ENCODE data around the gene ZNF319.
"Not testable (repeated sequence)": the region's sequence is repeated elsewhere in the genome, so short reads cannot be mapped to it uniquely, and the experiment has no call there.

Gene ZNF319

DNA sequence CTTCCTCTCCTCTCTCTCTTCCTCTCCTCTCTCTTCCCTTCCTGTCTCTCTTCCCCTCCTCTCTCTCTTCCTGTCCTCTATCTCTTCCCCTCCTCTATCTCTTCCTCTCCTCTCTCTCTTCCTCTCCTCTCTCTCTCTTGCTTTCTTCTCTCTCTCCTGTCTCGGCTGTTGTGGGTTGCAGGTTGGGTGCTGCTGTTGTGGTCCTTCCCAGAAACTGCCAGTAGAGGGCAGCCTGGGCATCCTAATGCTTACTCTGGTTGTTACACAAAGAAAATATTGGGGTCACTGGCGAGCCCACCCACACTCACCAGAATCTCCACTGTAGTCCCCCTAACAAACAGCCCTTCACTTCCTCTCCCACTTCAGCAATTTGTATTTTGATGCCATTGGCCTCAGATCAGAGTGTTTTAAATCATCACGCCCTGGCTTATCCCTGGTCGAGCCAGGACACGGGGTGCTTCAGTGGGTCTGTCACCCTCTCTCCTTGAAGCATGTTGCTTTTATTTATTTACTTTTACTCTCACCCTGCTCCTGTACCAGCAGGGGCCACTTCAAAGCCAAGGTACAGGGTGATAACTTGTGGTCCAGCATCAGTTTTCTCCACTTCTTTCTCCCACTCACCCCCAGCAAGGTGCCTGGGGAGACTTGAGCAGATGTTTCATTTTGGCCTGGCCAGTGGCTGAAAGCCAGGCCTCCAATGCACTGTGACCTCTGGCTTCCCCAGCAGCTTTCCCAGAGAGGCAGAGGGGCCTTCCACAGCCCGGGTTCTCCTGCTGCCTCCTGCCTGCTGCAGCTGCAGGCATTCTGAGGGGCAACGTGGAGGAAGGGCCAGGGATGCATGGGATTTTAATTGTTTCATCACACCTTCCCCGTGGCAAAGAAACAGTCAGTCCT, 20.4 kb upstream of the ZNF319 start:
- peak; percentile 60 to 71 for DNase-seq

DNA sequence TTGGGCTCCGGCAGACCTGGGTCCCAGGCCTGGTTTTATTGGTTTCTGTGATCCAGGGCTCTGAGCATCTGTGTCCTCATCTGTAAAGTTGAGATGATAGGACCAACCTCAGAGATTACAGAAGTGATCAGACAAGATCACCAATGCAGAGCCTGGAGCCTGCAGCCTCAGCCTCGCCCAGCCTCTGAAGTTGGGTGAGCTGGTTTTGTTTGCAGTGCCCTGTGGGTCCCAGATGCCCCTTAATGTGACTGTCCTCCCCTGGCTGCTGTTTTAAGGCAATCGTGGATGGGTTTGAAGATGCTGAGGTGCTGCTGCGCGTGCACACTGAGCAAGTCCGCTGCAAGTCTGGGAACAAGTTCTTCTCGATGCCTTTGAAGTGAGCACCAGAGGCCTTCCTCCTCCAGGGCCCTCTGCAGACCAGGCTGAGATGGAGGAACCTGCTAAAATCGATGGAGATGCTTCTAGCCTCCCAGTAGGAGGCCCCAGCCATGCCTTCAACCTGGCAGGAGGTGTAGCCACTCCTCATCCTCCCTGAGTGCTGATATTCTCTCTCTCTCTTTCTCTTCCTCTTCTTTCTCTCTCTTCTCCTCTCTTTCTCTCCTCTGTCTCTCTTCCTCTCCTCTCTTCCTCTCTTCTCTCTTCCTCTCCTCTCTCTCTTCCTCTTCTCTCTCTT, 19.5 kb upstream of the ZNF319 start:
- no peak for DNase-seq

- no peak for DNase-seq
These were observed 18.3 kb upstream of the ZNF319 start for GRCh38 chr16:58018803-58019202.

DNA sequence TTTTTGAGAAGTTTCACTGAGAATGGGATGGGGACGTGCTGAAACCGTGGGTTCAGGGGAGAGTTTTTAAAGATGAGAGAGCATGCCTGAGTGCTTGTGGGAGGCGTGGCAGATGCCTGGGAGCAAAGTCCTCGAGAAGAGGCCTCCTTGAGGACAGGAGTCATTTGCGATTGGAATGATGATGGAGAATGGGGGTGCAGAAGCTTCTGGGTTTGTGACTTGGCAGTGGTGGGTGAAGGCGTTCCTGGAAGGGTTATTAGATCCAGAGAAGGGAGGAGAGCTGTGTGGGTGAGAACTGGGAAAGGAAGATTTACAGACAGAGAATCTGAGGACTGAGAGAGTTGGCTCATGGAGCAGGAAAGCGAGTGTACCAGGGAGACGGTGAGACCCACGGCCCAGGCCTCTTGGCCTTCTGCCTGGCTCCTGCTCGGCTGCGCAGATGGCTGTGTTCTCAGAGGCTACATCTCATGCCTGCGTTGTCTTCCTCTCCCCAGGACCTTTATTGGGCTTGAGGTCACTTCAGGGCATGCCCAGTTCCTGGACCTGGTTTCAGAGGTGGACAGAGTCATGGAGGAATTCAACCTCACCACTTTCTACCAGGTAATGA, 16.5 kb upstream of the ZNF319 start:
- no peak for DNase-seq

GRCh38 chr16:58013201-58013956, 12.9 kb upstream of the ZNF319 start:
- no peak for DNase-seq

GRCh38 chr16:58012481-58012880, 12.0 kb upstream of the ZNF319 start:
- DNase-seq, result no peak

- no peak for DNase-seq
These were observed 11.2 kb upstream of the ZNF319 start for GRCh38 chr16:58011652-58012051.

- DNase-seq, result no peak
These were observed 10.4 kb upstream of the ZNF319 start for GRCh38 chr16:58010886-58011285.

DNA sequence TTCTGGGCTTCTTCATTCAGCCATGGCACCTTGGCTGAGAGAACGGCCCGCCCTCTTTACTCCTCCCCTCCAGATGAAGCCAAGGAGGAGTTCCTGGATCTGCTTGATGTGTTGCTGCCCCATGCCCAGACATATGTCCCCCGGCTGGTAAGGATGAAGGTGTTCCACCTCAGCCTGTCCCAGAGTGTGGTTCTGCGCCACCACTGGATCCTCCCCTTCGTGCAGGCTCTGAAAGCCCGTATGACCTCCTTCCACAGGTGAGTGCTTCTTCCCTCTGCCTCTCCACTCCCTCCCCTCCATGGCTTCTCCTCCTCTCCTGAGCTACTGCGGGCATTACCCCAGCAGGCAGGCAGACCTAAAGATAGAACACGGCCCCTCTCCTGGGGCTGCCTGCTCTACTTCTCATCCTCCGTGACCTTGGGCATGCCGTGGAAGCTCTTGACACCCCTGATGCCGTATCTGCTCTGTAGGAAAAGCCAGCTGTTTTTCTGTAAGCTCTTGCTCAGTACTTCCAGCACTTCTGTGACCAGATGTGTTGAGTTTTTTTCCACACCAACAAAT, 9.5 kb upstream of the ZNF319 start:
- no peak for DNase-seq

DNA sequence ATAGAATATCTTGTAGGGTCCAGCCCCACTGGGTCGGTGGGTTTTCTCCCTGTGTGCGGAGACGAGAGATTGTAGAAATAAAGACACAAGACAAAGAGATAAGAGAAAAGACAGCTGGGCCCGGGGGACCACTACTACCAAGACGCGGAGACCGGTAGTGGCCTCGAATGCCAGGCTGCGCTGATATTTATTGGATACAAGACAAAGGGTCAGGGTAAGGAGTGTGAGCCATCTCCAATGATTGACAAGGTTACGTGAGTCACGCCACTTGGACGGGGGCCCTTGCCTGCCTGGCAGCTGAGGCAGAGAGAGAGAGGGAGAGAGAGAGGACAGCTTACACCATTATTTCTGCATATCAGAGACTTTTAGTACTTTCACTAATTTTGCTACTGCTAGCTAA, 4.3 kb upstream of the ZNF319 start:
- DNase-seq, result not testable (repeated sequence)

DNA sequence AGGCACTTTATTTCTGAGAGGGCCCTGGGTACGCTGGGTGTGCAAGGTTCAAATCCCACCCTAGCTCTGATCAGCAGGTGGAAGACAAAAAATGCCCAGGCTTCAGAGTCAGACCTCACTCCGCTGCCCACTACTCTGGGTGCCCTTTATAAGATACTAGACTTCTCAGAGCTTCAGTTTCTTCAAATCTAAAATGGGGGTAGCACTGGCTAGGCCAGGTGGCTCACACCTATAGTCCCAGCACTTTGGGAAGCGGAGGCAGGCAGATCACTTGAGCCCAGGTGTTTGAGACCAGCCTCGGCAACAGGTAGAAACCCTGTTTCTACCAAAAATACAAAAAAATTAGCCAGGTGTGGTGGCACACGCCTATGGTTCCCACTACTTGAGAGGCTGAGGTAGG, 2.5 kb upstream of the ZNF319 start:
- no peak for DNase-seq

GRCh38 chr16:58002416-58002800, 1.9 kb upstream of the ZNF319 start:
- DNase-seq, result no peak

- DNase-seq, result no peak
These were observed 1.4 kb upstream of the ZNF319 start for GRCh38 chr16:58001781-58002415.

DNA sequence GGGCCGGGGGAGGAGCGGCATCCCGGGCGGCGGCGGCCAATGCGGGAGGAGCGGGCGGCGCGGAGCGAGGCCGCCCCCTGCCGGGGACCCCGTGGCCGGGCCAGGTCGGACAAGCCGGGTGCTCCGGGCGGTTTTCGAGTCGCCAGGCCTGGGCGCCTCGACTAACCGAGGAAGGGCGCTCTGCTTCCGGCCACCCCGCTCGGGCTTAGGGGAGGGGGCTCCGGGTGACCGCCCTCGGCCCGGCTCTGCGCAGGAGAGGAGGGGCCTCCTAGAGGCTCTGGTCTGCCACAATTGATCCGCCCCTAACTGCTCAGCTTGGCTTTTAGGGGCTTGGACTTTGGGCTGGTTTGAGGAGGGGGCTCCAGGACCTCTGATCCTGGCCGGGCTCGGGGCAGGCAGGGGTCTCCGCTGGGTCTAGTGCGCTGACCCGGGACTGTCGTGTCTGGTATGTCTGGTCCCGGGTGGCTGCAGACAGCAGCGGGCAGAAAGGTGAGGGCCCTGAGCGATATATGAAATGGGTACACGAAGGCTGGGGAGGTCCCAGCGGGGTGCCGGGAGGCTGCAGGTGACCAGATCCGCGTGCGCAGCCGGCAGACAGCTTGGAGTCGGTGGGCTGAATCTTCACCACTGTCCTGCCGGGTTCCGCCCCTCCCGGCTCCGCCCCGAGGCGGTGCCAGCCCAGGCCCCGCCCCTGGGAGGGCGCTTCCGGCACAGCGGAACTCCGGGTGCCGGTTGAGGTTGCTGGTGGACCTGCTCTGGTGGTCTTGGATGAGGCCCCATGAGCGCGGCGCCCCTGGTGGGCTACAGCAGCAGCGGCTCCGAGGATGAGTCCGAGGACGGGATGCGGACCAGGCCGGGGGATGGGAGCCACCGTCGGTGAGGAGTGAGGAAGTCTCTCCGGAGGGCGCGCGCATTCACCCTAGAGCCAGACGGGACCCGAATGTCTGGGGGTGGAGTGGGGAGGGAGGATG, 519 bp upstream of the ZNF319 start, which contains the start of gene USB1:
TSS of gene USB1 (plus strand) at position 702 of the 971 bp plus-strand sequence. CDS start at position 779, 77 bp downstream.
- peak; percentile 86 to 87 for DNase-seq

DNA sequence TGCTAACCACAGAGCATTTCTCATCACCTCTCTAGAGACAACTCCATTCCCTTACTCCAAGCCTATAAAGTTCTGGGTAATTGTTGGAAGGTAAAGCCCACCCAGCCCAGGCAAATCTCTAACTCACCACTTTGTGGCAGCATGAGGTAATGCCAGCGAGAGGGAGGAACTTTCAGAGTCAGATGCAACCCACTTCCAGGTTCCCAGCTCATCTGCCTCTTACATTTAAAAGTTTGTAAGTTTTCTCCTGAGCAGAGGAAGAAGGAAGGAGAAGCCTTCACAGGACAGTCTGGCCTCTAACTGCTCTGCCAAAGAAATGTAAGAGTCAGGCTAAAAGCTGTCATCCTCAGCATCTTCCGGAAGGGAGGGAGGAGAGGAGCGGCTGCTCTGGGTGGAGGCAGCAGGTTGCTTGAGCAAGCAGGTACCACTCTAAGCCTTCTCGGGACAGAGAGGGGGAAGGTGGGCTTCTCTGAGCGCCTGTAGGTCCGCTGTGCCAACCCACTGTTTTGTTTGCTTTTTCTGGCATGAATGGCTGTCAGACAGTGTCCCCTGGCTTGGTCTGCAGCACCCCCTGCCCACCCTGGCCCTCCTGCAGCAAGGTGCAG, 1.0 kb downstream of the ZNF319 start:
- peak; percentile 10 to 35 for DNase-seq

DNA sequence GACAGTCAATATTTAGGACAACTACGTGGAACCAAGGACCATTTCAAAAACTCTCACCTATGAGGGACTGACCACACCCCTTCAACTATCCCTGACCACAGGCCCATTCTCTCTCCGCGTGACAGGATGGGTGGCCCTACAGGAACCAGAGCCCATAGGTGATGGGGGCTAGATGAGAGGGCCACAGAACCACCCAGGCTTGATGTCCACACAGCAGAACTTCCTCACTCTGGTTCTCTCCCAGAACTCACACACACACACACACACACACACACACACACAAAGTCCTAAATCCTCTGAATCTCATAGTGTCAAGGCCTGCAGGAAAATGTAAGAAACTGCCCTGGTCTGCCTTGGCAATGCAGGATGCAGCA, 1.5 kb downstream of the ZNF319 start:
- DNase-seq, result no peak

DNA sequence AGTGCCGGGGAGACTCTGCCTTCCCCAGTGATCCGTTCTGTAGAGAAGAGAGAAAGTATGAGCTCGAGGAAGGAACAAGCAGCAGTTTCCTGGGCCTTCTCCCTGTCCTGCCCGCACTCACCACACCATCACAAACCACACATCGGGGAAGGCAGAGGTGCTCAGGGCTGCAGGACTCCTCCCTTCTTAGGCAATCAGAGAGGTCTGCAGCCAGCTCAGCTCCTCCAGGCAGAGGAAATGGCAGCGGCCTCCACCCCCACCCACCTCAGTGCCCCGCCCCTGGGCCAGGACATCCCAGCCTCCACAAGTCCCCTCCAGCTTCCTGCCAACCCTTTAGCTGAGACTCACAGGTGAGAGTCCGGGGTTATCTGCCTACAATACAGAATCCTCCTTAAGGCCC, 2.0 kb downstream of the ZNF319 start:
- peak; percentile 57 to 70 for DNase-seq

DNA sequence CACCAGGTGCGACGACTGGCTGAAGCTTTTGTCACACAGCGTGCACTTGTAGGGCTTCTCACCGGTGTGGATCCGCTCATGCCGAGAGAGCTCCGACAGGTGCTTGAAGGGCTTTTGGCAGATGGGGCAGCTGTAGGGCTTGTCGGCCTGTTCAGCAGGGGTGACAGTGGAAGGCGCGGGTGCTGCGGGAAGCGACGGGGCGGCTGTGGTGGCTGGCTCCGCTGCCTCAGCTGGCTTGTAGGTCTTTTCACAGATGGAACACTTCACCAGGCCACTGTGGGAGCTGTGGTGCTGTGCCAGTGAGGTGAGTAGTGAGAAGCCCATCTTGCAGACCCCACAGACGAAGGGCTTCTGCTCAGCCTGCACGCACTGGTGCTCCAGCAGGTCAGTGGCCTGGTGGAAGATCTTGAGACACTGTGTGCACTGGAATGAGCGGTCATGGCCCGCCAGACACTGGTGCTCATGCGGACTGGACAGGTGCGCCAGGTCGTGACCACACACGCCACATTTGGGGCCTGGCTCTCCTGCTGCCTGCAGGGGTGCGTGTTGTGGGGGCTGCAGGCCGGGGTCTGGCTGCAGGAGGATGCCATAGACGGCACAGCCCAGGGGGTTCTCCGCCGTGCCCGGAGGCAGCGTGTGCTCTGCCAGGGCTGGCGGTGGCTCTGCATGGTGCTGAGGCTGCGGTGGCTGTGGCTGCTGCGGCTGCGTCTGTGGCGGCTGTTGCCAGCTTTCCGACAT, 2.8 kb downstream of the ZNF319 start:
- DNase-seq, result no peak

- no peak for DNase-seq
These were observed 3.3 kb downstream of the ZNF319 start for GRCh38 chr16:57997176-57997527.
